HG02623 (cell line): Measurements from ENCODE around the gene SLC19A3.

Experiments used
- ATAC-seq: cut with Tn5 transposase; IDR thresholded peaks from one replicate; pipeline ENCODE4 v1.9.1; 2021; ENCODE audit warnings: moderate library complexity; ENCODE audit not compliant: unreplicated experiment

SLC19A3 gene

GRCh38 chr2:227634201-227634600 lies 83.6 kb downstream of the SLC19A3 start:
- ATAC-seq, result no peak
